ENCODE results near the gene RSPH3. TPM values are rescaled to one million over a fixed set of nuclear protein-coding genes. Genes with fewer than 3 reads are reported as not detected.

RSPH3 gene
- polyA plus RNA-seq, 1 experiment = 2.3 TPM

DNA sequence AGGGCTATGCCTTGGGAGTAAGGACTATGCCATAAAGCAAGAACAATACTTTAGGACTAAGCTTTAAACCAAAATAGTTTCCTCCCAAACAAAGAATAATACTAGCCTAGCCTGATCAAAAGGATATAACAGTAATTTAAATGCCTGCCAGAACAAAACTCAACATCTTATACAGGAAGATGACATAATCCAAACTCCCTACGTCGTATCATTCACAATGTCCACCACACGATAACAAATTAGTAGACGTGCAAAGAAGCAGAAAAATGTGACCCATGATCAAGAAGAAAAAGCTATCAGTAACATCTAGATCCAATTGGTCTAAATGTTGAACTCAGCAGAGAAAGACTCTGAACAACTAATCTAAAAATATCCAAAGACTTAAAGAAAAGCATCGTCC is 65.8 kb downstream of the RSPH3 start:
- TF ChIP-seq, protein P1, sequence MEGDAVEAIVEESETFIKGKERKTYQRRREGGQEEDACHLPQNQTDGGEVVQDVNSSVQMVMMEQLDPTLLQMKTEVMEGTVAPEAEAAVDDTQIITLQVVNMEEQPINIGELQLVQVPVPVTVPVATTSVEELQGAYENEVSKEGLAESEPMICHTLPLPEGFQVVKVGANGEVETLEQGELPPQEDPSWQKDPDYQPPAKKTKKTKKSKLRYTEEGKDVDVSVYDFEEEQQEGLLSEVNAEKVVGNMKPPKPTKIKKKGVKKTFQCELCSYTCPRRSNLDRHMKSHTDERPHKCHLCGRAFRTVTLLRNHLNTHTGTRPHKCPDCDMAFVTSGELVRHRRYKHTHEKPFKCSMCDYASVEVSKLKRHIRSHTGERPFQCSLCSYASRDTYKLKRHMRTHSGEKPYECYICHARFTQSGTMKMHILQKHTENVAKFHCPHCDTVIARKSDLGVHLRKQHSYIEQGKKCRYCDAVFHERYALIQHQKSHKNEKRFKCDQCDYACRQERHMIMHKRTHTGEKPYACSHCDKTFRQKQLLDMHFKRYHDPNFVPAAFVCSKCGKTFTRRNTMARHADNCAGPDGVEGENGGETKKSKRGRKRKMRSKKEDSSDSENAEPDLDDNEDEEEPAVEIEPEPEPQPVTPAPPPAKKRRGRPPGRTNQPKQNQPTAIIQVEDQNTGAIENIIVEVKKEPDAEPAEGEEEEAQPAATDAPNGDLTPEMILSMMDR (IDR thresholded peaks at IDR 0.05; ENCODE audit: insufficient read depth, low read depth, low read length) = no peak
- no peak overlapping the region for H3K4me3 ChIP-seq (ENCODE audit: low read depth, low read length)
- CTCF ChIA-PET = interaction anchor here (0.6 kb wide), 1 partner anchor 155 kb away, joined by 3 read pairs; no protein-coding TSS in a partner anchor
- POLR2A ChIA-PET = no interaction called here
- H3K36me3 ChIP-seq (ENCODE audit: control insufficient read depth, insufficient read depth, low read length) = no peaks in the 10 kb centered on the region
- no peak for DNase-seq (ENCODE audit: low read depth)
- H3K27me3 ChIP-seq (ENCODE audit: control insufficient read depth, insufficient read depth, low read length) = no peaks in the 10 kb centered on the region

DNA sequence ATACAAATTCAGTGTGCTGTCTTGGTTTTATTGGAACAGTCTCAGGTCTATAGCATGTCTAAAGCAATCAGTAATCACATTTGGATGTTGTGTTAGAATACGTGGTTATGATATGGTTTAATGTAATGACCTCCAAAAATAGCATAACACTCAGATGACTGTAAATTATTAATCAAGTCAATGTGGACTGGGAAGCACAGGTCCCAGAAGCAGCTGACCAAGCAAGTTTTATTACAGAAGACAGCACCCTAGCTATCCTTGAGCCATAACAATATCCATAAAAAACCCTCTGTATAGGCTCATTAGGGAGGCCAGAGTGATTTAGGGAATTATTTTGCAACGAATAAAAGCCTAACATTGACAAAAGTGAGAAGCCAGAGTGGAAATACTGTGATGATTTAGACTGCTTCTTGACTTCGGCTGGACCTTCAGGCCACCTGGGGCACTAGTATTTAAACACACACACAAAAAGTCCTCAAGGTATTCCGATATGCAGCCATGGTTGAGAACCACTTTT is 66.9 kb downstream of the RSPH3 start:
- DNase-seq (ENCODE audit: low read depth) = no peak
- TF ChIP-seq, protein P1 (IDR thresholded peaks at IDR 0.05; ENCODE audit: insufficient read depth, low read depth, low read length) = no peak
- Histone ChIP-seq H3K4me3 (ENCODE audit: low read depth, low read length) (no peak overlapping the region), H3K36me3 (ENCODE audit: control insufficient read depth, insufficient read depth, low read length) (no peaks in the 10 kb centered on the region), H3K27me3 (ENCODE audit: control insufficient read depth, insufficient read depth, low read length) (no peaks in the 10 kb centered on the region)
- ChIA-PET CTCF (no interaction called here), POLR2A (no interaction called here)

DNA sequence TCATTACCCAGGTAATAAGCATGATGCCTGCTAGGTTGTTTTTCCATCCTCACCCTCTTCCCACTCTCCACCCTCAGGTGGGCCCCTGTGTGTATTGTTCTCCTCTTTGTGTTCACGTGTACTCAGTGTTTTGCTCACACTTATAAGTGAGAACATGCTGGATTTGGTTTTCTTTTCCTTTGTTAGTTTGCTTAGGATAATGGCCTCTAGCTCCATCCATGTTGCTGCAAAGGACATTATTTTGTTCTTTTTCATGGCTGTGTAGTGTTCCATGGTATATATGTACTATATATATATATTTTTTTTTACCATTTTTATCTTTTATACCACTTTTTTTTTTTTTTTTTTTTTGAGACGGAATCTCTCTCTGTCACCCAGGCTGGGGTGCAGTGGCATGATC is 71.9 kb downstream of the RSPH3 start:
- POLR2A ChIA-PET = no interaction called here
- CTCF ChIA-PET = no interaction called here
- TF ChIP-seq, protein P1 (IDR thresholded peaks at IDR 0.05; ENCODE audit: insufficient read depth, low read depth, low read length) = no peak
- no peaks in the 10 kb centered on the region for H3K36me3 ChIP-seq (ENCODE audit: control insufficient read depth, insufficient read depth, low read length)
- no peaks in the 10 kb centered on the region for H3K27me3 ChIP-seq (ENCODE audit: control insufficient read depth, insufficient read depth, low read length)
- DNase-seq (ENCODE audit: low read depth) = no peak
- H3K4me3 ChIP-seq (ENCODE audit: low read depth, low read length) = no peak overlapping the region

DNA sequence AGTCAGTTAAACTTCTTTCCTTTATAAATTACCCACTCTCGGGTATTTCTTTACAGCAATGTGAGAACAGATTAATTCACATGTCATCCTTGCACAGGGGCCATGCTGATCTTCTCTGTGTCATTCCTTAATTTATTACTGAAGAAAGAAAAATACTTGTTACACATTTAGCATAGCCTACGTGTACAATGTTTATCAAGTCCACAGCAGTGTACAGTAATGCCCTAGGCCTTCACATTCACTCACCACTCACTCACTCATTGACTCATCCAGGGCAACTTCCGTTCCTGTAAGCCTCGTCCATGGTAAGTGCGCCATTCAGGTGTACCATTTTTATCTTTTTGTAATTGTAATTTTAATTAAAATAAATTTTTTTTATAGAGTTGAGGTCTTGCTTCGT is 73.6 kb downstream of the RSPH3 start:
- ChIA-PET CTCF (no interaction called here), POLR2A (no interaction called here)
- TF ChIP-seq, protein P1 (IDR thresholded peaks at IDR 0.05; ENCODE audit: insufficient read depth, low read depth, low read length) = no peak
- H3K27me3 ChIP-seq (ENCODE audit: control insufficient read depth, insufficient read depth, low read length) = no peaks in the 10 kb centered on the region
- no peak overlapping the region for H3K4me3 ChIP-seq (ENCODE audit: low read depth, low read length)
- DNase-seq (ENCODE audit: low read depth) = no peak
- H3K36me3 ChIP-seq (ENCODE audit: control insufficient read depth, insufficient read depth, low read length) = no peaks in the 10 kb centered on the region

DNA sequence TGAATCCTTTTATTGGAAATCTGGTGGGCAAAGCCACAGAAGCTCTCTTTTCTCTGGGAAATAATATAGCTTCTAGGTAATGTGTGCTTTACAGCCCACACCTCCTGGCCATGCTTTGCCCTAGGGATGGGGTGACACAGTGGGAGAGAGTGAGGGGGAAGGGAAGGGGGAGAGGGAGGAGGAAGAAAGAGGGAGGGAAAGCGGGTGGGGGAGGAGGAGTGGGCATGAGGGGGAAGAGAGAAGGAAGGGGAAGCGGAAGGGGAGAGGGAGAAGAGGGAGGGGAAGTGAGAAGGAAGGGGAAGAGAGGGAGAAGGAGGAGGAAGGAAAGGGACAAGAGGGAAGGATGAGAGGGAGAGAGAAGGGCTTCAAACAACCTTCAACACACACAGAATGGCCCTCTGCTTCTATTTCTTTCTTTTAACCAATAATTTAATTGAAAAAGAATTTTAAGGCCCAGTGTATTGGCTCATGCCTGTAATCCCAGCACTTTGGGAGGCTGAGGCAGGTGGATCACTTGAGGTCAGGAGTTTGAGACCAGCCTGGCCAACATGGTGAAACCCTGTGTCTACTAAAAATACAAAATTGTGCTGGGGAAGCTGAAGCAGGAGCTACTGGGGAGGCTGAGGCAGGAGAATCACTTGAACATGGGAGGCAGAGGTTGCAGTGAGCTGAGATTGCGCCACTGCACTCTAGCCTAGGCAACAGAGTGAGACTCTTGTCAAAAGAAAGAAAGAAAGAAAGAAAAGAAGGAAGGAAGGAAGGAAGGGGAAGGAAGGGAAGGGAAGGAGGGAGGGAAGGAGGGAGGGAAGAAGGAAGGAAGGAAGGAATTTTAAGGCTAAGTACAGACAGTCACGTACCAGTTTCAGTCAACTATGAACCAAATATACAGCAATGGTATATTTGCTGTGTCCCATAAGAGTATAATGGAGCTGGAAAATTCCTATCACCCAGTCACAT is 75.2 kb downstream of the RSPH3 start:
- Histone ChIP-seq H3K4me3 (ENCODE audit: low read depth, low read length) (no peak overlapping the region), H3K36me3 (ENCODE audit: control insufficient read depth, insufficient read depth, low read length) (no peaks in the 10 kb centered on the region), H3K27me3 (ENCODE audit: control insufficient read depth, insufficient read depth, low read length) (no peaks in the 10 kb centered on the region)
- DNase-seq (ENCODE audit: low read depth) = no peak
- CTCF ChIA-PET = no interaction called here
- POLR2A ChIA-PET = no interaction called here
- TF ChIP-seq, protein P1 (IDR thresholded peaks at IDR 0.05; ENCODE audit: insufficient read depth, low read depth, low read length) = no peak

All from BJ (cell line).